Retinal pigment epithelial cell (primary cell): ENCODE data around the gene ACSL3.
A peak's percentile ranks its signal among the peaks of the same experiment; 100 is the strongest.

Source experiments
- DNase-seq: peaks from one replicate; pipeline ENCODE4 v3.0.0-alpha.2; 2010; ENCODE audit warnings: low read depth
- H3K4me3 ChIP-seq: 2 replicates; pipeline ENCODE4 v1.5.1; 2011; ENCODE audit warnings: mild to moderate bottlenecking, low read length, control low read depth, moderate library complexity
- TF ChIP-seq, protein P1 (sequence below): conservative IDR thresholded peaks from 2 replicates; pipeline ENCODE4 v1.5.1; 2011; ENCODE audit warnings: low read depth, low read length, control low read depth, inconsistent platforms

ACSL3 gene

GRCh38 chr2:222935688-222936298 is 75.0 kb downstream of the ACSL3 start:
- no peak overlapping the region for H3K4me3 ChIP-seq
- no peak for DNase-seq
- TF ChIP-seq, protein P1, sequence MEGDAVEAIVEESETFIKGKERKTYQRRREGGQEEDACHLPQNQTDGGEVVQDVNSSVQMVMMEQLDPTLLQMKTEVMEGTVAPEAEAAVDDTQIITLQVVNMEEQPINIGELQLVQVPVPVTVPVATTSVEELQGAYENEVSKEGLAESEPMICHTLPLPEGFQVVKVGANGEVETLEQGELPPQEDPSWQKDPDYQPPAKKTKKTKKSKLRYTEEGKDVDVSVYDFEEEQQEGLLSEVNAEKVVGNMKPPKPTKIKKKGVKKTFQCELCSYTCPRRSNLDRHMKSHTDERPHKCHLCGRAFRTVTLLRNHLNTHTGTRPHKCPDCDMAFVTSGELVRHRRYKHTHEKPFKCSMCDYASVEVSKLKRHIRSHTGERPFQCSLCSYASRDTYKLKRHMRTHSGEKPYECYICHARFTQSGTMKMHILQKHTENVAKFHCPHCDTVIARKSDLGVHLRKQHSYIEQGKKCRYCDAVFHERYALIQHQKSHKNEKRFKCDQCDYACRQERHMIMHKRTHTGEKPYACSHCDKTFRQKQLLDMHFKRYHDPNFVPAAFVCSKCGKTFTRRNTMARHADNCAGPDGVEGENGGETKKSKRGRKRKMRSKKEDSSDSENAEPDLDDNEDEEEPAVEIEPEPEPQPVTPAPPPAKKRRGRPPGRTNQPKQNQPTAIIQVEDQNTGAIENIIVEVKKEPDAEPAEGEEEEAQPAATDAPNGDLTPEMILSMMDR: no peak

DNA sequence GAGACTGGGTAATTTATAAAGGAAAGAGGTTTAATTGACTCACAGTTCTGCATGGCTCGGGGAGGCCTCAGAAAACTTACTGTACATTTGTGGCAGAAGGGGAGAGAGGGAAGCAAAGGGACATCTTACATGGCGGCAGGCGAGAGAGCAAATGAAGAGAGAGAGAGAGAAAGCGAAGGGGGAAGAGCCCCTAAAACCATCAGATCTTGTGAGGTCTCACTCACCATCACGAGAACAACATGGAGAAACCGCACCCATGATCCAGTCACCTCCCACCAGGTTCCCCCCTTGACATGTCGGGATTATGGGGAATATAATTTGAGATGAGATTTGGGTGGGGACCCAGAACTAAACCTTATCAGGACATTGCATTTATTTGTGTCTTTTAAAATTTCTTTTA is 75.9 kb downstream of the ACSL3 start:
- DNase-seq: no peak
- no peak overlapping the region for H3K4me3 ChIP-seq
- TF ChIP-seq, protein P1: no peak

DNA sequence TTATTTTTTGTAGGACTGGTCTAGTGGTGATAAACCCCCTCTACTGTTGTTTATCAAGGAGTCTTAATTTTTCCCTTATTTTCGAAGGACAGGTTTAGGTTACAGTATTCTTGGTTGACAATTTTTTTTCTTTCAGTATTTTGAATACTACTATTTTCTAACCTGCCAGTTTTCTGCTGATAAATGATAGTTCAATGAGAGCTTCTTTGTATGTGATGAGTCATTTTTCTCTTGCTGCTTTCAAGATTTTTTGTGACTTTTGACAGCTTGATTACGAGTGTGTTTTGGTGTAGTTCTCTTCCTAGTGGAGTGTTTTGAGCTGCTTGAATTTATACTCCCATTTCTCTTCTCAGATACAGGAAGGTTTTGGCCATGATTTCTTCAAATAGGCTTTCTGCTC is 77.5 kb downstream of the ACSL3 start:
- H3K4me3 ChIP-seq: no peak overlapping the region
- TF ChIP-seq, protein P1: no peak
- no peak for DNase-seq

DNA sequence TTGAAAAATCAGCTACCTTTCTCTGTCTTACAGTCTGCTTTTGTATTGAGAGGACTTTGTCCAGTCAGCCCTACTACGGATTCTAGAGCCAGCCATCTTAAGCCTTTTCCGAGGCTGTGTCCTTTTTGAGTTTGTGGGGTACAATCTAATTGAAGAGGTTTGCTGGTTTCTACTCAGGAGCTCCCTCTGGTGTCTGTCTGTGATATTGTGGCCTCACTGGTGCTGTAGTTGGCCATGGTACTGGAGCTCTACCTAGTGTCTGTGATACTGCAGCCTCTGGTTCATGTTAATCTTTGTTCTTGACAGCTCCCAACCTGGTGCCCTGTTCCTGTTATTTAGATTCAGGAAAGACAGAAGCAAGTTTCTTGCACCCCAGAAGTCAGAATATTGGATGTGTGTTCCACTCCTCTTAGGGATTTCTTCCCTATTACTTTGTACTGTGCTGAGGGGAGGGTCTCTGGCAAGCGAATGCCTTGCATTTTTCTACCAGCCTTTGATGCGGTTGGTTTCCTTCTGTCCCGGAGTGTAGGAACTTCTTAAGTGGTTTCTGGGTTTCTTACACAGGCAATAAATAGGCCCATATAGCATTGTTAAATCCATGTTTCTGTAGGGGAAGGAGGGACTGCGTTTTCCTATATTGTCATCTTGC is 78.5 kb downstream of the ACSL3 start:
- TF ChIP-seq, protein P1: peak; percentile 92
- DNase-seq: peak; percentile 17
- H3K4me3 ChIP-seq: no peak overlapping the region

DNA sequence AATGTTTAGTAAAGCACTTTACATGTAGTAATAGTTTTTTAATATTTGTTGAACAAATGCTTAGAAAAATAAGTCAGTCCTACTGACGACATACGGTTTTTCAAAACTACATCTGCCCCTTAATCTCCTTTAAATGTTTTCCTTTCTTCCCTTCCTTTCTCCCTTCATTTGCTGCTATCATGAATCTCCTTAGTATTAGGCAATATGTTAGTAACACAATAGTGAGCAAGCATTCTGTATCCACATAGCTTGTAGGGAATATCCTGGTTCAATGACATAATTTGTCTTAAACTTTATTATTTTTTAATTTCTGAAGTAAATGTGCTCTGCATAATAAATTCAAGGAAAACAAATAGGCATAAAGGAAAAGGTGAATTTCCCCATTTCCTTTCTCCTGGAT is 79.1 kb downstream of the ACSL3 start:
- TF ChIP-seq, protein P1: no peak
- no peak overlapping the region for H3K4me3 ChIP-seq
- DNase-seq: no peak

- TF ChIP-seq, protein P1: no peak
- no peak overlapping the region for H3K4me3 ChIP-seq
- no peak for DNase-seq
These were observed 80.7 kb downstream of the ACSL3 start for GRCh38 chr2:222941510-222942032.

GRCh38 chr2:222942561-222942960 is 81.7 kb downstream of the ACSL3 start:
- TF ChIP-seq, protein P1: no peak
- DNase-seq: no peak
- no peak overlapping the region for H3K4me3 ChIP-seq
